Measurements from ENCODE around the gene TOMM5.

DNA sequence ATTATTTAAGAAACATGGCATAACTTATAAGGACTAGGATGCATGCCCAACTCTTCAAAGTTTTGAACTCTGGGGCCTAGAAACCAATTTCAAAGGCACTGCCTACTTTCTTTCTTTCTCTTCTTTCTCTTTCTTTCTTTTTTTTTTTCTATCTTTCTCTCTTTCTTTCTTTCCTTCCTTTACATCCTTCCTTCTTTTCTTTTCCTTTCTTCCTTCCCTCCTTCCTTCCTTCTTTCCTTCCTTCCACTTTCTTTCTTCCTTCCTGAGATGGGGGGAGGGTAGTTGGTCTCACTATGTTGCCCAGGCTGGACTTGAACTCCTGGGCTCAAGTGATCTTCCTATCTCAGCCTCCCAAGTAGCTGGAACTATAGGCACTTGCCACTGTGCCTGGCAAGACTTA lies 15.9 kb upstream of the TOMM5 start:
- TF ChIP-seq POLR2A (IDR thresholded peaks at IDR 0.05), result no peak
- TF ChIP-seq, protein P1, sequence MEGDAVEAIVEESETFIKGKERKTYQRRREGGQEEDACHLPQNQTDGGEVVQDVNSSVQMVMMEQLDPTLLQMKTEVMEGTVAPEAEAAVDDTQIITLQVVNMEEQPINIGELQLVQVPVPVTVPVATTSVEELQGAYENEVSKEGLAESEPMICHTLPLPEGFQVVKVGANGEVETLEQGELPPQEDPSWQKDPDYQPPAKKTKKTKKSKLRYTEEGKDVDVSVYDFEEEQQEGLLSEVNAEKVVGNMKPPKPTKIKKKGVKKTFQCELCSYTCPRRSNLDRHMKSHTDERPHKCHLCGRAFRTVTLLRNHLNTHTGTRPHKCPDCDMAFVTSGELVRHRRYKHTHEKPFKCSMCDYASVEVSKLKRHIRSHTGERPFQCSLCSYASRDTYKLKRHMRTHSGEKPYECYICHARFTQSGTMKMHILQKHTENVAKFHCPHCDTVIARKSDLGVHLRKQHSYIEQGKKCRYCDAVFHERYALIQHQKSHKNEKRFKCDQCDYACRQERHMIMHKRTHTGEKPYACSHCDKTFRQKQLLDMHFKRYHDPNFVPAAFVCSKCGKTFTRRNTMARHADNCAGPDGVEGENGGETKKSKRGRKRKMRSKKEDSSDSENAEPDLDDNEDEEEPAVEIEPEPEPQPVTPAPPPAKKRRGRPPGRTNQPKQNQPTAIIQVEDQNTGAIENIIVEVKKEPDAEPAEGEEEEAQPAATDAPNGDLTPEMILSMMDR (IDR thresholded peaks at IDR 0.05), result no peak
